Middle frontal gyrus (tissue), 1 donor: ENCODE measurements around the gene CLEC17A.
"Not testable (repeated sequence)": the region's sequence is repeated elsewhere in the genome, so short reads cannot be mapped to it uniquely, and the experiment has no call there.

Experiments used
- DNase-seq: peaks from one replicate; pipeline ENCODE4 v3.0.0-alpha.2; 2015; ENCODE audit warnings: low spot score; ENCODE audit errors: extremely low spot score

CLEC17A gene, protein sequence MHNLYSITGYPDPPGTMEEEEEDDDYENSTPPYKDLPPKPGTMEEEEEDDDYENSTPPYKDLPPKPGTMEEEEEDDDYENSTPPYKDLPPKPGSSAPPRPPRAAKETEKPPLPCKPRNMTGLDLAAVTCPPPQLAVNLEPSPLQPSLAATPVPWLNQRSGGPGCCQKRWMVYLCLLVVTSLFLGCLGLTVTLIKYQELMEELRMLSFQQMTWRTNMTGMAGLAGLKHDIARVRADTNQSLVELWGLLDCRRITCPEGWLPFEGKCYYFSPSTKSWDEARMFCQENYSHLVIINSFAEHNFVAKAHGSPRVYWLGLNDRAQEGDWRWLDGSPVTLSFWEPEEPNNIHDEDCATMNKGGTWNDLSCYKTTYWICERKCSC

DNA sequence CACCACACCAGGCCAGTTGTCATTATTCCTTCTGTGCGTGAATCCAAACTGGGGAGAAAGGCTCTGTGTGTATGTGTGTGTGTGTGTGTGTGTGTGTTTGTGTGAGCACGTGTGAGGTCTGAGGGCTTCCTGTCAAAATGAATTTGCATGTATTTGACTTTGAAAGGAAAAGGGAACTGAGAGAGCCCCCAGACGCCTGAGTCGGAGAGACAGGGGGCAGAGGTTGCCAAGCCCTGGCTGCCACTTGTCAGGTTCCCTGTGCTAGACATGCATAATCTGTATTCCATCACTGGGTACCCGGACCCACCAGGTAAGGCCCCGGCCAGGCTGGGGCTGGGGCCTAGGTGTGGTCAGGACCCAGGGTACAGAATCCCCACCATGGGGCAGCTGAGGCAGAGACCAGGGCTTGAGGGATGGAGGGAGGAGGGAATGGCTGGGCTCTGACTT is at the start of gene CLEC17A:
TSS of gene CLEC17A (plus strand) at position 191 of the 447 bp plus-strand sequence. CDS start at position 268, 77 bp downstream.
- no peak for DNase-seq

DNA sequence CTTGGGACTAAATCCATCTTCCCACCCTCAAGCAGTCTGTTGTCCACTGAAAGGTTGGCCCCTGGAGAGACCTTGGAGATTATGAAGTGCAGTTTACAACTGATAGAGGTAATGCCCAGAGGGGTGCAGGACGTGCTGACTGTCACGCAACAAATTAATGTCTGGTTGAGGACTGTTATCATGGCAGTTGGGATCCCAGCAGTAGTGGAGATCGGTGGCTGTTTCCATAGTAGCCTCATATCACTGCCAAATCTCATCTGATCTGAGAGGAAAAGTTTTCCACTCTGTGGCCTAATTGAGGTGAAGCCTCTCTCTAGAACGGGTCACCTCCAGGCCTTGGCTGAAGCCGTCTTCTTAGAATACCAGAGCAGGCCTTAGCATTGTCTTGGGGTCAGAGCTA is 49.4 kb upstream of the CLEC17A start:
- no peak for DNase-seq

DNA sequence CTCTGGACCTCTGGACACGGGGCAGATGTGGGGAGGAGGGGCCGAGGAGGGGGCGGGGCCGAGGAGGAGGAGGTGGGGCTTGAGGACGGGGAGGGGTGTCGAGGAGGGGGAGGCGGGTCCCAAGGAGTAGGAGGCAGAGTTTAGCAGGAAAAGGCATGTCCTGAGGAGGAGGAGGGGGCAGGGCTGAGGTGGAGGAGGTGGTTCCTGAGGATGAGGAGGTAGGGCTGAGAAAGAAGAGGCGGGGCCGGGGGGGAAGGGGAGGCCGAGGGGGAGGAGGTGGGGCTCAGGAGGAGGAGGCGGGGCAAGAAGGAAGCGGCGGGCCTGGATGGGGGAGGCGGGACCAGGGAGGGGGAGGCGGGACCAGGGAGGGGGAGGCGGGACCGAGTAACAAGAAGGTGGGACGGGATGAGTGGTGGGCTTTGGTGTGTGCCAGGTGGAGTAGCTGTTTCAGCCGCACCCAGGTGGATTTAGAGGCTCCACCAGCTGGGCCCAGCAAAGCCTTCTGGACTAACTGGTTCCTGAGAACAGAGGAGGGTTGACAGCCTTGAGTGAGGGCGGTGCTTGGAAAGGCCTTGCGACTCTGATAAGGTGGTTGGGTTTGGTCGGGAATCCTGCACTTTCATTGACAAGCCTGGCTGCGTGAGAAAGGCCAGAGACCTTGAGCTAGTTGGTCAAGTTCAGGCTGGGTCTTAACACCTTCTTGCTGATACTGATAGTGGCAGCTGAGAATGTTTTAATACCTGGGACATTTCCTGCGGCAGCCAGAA is 45.8 kb upstream of the CLEC17A start:
- DNase-seq = no peak

DNA sequence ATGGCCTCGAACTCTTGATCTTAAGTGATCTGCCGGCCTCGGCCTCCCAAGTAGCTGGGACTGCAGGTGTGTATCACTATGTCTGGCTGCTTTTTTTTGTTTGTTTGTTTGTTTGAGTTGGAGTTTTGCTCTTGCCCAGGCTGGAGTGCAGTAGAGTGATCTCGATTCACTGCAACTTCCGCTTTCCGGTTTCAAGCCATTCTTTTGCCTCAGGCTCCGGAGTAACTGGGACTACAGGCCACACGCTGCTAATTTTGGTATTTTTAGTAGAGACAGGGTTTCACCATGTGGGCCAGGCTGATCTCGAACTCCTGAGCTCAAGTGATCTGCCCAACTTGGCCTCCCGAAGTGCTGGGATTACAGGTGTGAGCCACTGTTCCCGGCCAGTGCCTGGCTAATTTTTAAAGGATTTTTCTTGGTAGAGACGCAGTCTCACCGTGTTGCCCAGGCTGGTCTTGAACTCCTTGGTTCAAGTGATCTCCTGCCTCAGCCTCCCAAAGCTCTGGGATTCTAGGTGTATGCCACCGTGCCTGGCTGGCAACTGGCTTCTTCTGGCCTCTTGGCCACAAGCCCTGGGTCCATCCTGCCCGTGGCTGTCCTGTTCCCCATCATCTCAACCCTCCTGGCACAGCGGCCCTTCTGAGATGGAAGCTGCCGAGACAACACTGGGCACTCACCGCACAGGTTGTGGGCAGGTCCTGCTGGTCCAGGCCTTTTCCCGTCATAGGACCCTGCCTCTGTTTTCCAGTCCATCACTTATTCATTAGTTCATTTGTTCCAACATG is 42.0 kb upstream of the CLEC17A start:
- DNase-seq = no peak

DNA sequence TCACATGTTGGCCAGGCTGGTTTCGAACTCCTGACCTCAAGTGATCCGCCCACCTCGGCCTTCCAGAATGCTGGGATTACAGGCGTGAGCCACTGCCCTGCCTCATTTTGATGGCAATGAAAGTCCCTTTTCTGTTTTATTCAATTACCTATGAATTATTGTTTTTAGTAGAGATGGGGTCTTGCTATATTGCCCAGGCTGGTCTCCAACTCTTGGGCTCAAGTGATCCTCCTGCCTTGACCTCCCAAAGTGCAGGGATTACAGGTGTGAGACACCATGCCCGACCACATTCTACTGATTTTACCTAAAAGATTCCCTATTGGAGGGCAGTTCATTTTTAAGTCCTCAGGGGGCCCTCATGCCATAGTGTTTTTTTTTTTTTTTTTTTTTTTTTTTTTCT is 40.9 kb upstream of the CLEC17A start:
- not testable (repeated sequence) for DNase-seq

DNA sequence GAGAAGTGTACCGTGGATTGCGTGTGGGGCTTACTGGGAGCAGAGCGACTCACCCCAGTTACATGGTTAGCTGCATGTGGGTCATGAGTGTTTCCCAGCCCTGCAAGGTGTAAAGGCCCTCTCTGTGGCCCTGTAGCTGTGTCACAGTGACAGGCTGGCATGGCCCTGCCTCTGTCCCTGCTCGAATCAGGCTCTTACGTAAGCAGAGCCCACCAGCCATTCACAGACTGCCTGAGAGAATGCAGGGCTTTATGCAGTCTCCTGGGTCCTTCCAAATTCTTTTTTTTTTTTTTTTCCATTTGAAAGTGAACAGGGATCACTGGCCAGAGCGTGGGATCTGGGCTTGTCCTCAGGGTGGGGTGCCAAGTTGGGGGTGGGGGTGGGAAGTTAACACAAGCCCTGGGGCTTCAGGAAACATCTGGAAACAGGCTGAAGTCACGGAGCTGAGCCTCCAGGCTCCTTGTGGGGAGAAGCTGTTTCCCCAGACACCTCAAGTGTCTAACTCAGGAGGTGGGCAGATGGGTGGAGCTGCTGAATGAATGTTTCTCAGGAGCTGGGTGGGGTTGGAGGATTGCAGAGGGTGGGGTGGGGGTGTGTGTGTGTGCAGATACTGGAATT is 40.1 kb upstream of the CLEC17A start:
- no peak for DNase-seq

DNA sequence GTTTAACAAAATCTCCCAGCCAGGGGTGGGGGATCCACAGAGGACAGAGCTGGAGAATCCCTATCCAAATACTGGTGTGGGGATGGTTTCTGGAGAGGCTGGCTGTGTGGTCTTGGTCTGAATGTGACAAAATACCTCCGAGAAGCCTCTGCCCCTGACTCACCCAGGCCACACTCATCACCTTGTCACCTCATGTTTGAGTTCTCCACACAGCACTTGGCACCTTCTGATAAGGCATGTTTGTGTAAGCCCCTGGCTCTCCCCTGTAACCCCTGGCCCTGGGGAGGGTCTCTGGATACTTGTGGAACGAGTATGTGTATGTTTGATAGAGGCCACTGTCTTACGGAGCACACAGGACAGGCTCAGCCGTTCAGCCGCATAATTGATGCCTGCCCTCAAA is 38.8 kb upstream of the CLEC17A start:
- DNase-seq = no peak

DNA sequence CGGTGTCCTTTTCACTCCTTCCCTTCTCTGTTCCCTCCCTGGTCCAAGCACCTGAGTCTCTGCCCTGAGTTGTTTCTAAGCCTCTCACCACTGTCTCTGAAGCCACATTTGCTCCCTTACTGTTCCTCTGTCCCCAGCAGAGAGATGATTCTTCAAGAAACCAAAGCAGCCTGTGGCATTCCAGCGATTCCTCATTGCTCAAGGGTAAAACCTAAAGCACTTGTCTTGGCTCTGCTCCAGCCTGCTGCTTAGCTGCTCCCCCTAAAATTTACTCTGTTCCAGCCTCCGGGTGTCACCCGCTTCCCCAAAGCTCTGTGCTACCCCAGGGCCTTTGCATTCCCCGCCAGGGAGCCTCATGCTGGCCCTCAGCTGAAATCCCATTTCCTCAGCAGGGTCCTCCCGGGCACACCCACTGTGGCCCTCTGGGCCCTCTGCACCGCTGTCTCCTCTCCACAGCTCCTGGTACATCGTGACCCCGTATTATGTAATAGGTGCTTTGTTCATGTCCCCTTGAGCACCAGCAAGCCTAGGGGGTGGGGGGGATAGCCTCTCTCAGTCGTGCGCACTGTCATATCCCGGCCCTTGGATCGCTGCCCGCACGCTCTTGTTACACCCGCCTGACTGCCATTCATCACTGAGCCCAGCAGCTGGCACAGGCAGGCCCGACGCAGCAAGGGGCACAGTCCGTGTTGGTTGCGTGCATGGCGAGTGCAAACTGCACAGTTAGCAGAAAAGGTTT is 37.7 kb upstream of the CLEC17A start:
- peak; percentile 69 for DNase-seq

DNA sequence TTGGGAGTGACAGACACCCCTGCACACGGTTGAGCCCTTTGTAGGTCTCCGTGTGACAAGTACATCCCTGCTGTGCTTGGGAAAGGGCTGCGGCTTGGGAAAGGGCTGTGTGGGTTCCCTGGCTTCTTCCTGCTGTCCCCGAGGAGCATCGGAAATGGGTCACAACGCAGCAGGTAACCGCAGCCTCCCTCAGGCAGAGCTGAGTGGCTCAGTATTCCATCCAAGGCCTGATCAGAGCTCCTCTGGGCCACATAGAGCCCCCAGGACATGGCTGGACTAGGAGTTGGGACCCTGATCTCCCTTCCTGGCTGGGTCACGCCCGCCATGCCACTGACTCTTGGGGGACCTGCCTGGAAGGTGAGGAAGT is 37.2 kb upstream of the CLEC17A start:
- no peak for DNase-seq

DNA sequence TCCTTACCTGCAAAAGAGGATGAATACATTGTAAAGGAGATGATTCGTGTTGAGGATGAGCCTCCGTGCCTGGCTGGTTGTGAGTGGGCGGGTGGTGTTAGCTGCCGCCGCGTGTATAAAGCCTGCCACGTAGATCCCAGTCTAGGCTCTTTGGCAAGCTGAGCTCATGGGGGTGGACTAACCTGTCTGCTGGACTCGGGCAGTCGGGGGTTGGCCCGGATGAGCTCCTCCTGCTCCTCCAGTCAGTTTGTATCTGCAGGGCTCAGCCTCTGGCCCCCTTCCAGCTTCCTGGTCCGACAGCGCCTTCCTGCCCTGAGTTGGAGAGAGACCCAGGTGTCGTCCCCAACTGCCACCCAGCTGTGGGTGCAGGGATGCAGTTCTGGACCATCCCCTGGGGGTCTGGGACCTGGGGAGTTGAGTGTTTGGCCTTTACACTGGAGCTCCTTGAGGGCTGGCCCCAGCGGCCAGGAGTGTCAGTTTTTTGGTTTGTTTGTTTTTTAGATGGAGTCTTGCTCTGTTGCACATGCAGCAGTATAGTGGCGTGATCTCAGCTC is 32.6 kb upstream of the CLEC17A start:
- DNase-seq = no peak

DNA sequence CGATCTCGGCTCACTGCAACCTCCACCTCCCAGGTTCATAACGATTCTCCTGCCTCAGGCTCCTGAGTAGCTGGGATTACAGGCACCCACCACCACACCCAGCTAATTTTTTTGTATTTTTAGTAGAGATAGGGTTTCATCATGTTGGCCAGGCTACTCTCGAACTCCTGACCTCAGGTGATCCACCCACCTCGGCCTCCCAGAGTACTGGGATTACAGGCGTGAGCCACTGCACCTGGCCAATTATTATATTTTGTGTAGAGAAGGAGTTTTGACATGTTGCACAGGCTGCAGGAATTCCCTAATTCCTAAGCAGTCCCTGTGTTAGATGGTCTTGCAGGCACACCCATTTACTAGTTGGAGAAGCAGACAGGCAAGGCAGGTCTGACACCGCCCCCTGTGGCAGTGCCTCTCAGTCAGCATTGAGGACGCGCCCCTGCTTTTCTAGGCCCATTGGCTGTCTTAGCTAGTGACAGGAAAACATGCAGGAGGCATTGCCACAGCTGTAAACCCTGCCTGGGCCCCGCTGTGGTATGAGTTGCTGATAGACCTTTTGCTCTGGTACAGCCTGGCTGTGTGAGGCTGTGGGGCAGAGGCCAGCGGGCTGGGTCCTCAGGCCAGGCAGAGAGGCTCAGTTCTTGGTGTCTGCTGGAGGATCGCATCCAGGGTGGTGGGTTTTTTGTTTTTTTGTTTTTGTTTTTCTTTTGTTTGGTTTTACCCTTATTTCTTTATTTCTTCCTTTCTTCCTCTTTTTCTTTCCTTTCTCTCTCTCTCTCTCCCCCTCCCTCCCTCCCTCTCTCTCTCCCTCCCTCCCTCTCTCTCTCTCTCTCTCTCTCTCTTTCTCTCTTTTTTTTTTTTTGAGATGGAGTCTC is 31.5 kb upstream of the CLEC17A start:
- DNase-seq = not testable (repeated sequence)

DNA sequence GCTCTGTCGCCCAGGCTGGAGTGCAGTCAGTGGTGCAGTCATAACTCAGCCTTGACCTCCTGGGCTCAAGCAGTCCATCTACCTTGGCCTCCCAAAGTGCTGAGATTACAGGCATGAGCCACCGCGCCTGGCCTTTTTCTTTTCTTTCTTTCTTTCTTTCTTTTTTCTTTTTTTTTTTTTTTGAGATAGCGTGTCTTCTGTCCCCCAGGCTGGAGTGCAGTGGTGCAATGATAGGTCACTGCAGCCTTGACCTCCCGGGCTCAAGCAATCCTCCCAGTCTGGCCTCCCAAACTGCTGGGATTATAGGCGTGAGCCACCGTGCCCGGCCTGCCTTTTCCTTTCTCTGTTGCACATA is 30.9 kb upstream of the CLEC17A start:
- not testable (repeated sequence) for DNase-seq

DNA sequence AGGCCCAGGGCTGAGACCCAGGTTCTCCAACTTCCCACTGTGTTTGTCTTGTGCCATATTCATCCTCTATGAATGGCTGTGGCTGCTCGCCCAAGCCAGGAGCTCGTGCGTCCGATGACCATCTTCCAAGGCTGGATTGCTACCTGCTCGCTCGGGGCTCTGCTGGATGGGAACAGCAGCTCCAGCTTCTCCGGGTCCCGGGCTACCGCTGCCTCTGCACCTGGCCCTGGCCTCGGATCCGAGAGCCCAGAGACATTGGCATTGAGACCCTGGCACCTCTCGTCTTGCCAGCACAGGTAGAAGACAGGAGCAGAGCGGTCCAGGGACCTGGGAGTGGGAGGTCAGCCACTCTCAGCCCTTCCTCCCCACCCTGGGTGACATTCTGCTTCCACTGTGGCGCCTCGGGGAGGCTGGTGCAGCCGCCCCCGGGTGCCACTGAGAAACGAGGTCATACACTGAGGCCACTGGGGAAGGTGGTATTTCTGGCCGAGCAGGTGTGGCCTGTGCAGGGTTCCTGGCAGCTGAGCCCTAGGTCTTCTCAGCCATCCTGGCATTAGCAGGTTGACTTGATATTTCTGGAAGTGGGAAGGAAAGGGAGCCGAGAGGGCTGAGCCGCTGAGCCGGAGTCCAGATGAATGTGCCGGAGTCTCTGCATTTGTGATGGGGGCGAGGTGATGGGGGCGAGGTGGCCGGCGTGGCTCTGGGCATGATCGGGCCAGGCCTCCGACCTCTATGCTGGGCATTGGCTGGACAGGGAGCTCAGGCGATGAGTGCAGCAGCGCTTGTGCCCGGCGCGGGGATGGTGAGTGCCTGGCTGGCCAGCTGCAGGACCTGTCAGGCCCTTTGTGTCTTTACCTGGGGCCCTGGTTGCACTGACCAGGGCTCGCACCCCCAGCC is 29.6 kb upstream of the CLEC17A start:
- no peak for DNase-seq

DNA sequence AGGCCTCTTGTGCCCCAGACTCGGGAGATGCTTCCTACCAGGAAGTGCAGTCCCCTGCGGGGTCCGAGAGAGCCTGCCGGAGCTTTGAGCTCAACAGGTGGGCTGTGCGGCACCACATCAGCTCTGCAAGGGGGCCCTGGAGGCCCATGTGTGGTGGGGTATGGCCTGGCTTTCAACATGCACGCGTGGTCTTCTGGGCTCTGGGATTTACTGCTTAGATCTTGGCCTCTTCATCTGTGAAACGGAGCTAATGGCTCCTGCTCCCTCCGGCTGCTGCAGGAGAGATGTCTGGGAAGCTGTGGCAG is 29.0 kb upstream of the CLEC17A start:
- no peak for DNase-seq

DNA sequence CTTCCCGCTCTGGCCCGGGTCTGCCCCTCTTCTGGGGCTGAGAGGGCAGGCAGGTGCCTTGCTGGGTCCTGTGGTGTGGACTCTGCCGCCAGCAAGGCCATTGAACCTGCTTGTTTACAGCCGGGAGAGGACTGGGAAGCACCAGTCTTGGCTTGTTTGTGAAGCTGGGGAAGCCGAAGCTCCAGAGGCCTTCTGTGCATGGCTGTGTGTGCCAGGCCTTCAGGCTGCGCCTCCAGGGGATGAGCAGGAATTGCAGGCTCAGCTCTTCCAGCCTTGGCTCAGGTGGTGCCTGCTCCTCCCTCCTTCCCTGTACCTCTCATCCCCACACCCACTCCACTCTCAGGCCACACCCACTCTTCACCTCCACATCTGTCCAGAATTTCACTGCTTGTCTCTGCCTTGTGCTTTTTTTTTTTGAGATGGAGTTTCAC is 28.5 kb upstream of the CLEC17A start:
- no peak for DNase-seq

DNA sequence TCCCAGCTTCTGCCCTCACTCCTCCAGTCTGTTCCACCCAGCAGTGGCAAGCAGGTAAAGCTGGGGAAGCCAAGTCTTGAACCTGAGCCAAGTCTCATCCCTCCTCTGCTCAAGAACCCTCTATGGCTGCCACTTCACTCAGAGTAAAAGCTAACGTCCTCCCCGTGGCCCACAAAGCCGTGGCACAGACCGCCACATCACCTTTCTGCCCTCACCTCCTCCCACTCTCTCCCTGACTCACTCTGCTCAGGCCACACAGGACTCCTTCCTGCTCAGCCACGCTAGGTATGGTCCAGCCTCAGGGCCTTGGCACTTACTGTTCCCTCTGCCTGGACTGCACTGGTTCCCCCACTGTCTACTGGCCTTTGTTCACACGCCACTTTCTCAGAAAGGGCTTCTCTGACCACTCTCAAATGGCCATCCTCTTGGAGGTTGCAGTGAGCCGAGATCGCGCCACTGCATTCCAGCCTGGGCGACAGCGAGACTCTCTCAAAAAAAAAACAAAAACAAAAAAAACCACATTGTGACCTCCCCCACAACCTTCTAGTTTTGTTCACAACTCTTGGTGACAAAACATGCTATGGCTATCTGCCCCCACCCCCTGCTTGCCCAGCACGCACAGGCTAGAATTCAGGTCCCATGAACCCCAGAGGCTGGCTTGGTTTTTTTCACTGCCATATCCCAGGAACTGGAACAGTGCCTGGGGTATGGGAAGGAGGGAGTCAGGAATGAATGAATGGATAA is 26.8 kb upstream of the CLEC17A start:
- no peak for DNase-seq

DNA sequence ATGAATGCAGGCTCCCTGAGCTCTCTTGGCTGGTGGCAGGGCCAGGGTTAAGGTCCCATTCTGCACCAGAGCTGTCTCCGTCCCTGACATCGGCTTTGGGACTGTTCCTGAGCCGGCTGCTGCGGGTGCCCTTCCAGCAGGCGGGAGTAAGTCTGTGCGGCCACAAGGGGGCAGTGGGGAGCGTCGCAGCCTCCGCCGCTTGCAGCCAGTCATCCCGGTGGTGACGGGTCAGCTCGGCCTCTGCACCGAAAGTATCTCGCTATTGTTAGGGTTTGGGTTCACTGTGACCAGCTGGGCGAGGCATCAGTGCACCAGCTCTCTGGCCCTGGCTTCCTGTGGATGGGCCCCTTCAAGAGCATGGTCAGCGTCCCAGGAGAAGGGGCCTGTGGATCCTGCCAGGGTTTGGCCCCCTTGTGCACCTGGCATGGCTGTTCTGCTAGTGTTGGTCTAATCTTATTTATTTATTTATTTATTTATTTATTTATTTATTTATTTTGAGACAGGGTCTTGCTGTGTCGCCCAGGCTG is 26.2 kb upstream of the CLEC17A start:
- DNase-seq = peak; percentile 58
